Liver (tissue), 9 donors: ENCODE results near the gene TEX9. TPM values are rescaled to one million over a fixed set of nuclear protein-coding genes. Genes with fewer than 3 reads are reported as not detected.

Source experiments
- DNase-seq: peaks from one replicate; pipeline ENCODE4 v3.0.0-alpha.2; 2017; ENCODE audit warnings: low spot score
- H3K27ac ChIP-seq, 2 donors: one replicate each; pipeline ENCODE4 v1.7.0; 2013; ENCODE audit warnings: inconsistent platforms in 2 of 2, low read length in 2 of 2, control low read depth in 1 of 2, low read depth in 1 of 2, mild to moderate bottlenecking in 1 of 2
- H3K27me3 ChIP-seq, 4 donors: one replicate each; pipeline versions ENCODE4 v1.6.1 to v1.7.0; 2013; ENCODE audit warnings: low read length in 3 of 4, inconsistent platforms in 1 of 4, mild to moderate bottlenecking in 1 of 4, moderate library complexity in 1 of 4; ENCODE audit not compliant: control insufficient read depth in 4 of 4, insufficient read depth in 4 of 4
- H3K36me3 ChIP-seq, 4 donors: one replicate each; pipeline versions ENCODE4 v1.6.1 to v1.7.0; 2013; ENCODE audit warnings: low read length in 3 of 4, mild to moderate bottlenecking in 3 of 4, low read depth in 1 of 4, moderate library complexity in 1 of 4; ENCODE audit not compliant: control insufficient read depth in 4 of 4, insufficient read depth in 3 of 4
- H3K4me1 ChIP-seq, 4 donors: one replicate each; pipeline versions ENCODE4 v1.6.1 to v1.7.0; 2013; ENCODE audit warnings: low read length in 3 of 4, mild to moderate bottlenecking in 3 of 4, moderate library complexity in 1 of 4; ENCODE audit not compliant: control insufficient read depth in 4 of 4, insufficient read depth in 4 of 4
- H3K4me3 ChIP-seq, 3 donors: one replicate each; pipeline versions ENCODE4 v1.6.1 to v1.7.0; 2013; ENCODE audit warnings: low read length in 3 of 3, control low read depth in 1 of 3, low read depth in 1 of 3, mild to moderate bottlenecking in 1 of 3
- H3K9ac ChIP-seq, 2 donors: one replicate each; pipeline ENCODE4 v1.7.0; 2013; ENCODE audit warnings: low read length in 2 of 2, mild to moderate bottlenecking in 2 of 2, moderate library complexity in 2 of 2, control low read depth in 1 of 2, low read depth in 1 of 2
- H3K9me3 ChIP-seq, 4 donors: one replicate each; pipeline versions ENCODE4 v1.6.1 to v1.7.0; 2013; ENCODE audit warnings: low read length in 3 of 4; ENCODE audit not compliant: control insufficient read depth in 4 of 4
- ATF3 ChIP-seq: IDR thresholded peaks from 2 replicates; pipeline ENCODE4 v1.6.1; 2016; ENCODE audit warnings: antibody characterized with exemption
- CTCF ChIP-seq: fragments of 150-350 bp; IDR thresholded peaks from 2 replicates; pipeline ENCODE4 v1.5.1; 2017; ENCODE audit warnings: improper control_type of control experiment, low read depth, low read length; ENCODE audit not compliant: missing input control
- EGR1 ChIP-seq, 2 donors: IDR thresholded peaks; 2 replicates each; pipeline ENCODE4 v1.6.1; 2016 to 2018; ENCODE audit warnings: antibody characterized with exemption in 2 of 2, low read depth in 2 of 2
- FOXA1 ChIP-seq: IDR thresholded peaks from 2 replicates; pipeline ENCODE4 v1.6.1; 2016; ENCODE audit warnings: antibody characterized with exemption
- FOXA2 ChIP-seq: IDR thresholded peaks from 2 replicates; pipeline ENCODE4 v1.6.1; 2016; ENCODE audit warnings: antibody characterized with exemption
- GABPA ChIP-seq, 2 donors: IDR thresholded peaks in 1 of 2; conservative IDR thresholded peaks in 1 of 2; 2 replicates each; pipeline ENCODE4 v1.6.1; 2016; ENCODE audit warnings: antibody characterized with exemption in 2 of 2, mild to moderate bottlenecking in 1 of 2, moderate library complexity in 1 of 2
- HNF4A ChIP-seq, 2 donors: conservative IDR thresholded peaks; 2 replicates each; pipeline ENCODE4 v1.6.1; 2016; ENCODE audit warnings: antibody characterized with exemption in 2 of 2, mild to moderate bottlenecking in 2 of 2
- HNF4G ChIP-seq: IDR thresholded peaks from 2 replicates; pipeline ENCODE4 v1.6.1; 2016; ENCODE audit warnings: antibody characterized with exemption
- JUND ChIP-seq, 2 donors: IDR thresholded peaks; 2 replicates each; pipeline ENCODE4 v1.6.1; 2016; ENCODE audit warnings: antibody characterized with exemption in 2 of 2
- MAX ChIP-seq: IDR thresholded peaks from 2 replicates; pipeline ENCODE4 v1.6.1; 2016; ENCODE audit warnings: antibody characterized with exemption
- NR2F2 ChIP-seq: IDR thresholded peaks from 2 replicates; pipeline ENCODE4 v1.6.1; 2016; ENCODE audit warnings: antibody characterized with exemption
- RAD21 ChIP-seq, 2 donors: IDR thresholded peaks; 2 replicates each; pipeline ENCODE4 v1.6.1; 2016; ENCODE audit warnings: antibody characterized with exemption in 2 of 2, mild to moderate bottlenecking in 2 of 2
- REST ChIP-seq: IDR thresholded peaks from 2 replicates; pipeline ENCODE4 v1.6.1; 2016; ENCODE audit warnings: antibody characterized with exemption, mild to moderate bottlenecking
- RXRA ChIP-seq, 2 donors: IDR thresholded peaks; 2 replicates each; pipeline ENCODE4 v1.6.1; 2017 to 2018; ENCODE audit warnings: antibody characterized with exemption in 2 of 2, mild to moderate bottlenecking in 1 of 2
- SP1 ChIP-seq: IDR thresholded peaks from 2 replicates; pipeline ENCODE4 v1.6.1; 2018; ENCODE audit warnings: antibody characterized with exemption, mild to moderate bottlenecking
- TAF1 ChIP-seq: conservative IDR thresholded peaks from 2 replicates; pipeline ENCODE4 v1.6.1; 2016; ENCODE audit warnings: antibody characterized with exemption, mild to moderate bottlenecking
- YY1 ChIP-seq: IDR thresholded peaks from 2 replicates; pipeline ENCODE4 v1.6.1; 2016; ENCODE audit warnings: antibody characterized with exemption, mild to moderate bottlenecking
- ZBTB33 ChIP-seq: IDR thresholded peaks from 2 replicates; pipeline ENCODE4 v1.6.1; 2016; ENCODE audit warnings: antibody characterized with exemption
- WGBS: extraction: QIAGEN DNeasy Blood & Tissue Kit; methylation state at CpG from one replicate; pipeline ENCODE4 v1.1.7; 2013; 5-methylcytosine and 5-hydroxymethylcytosine counted together
- polyA plus RNA-seq, 2 donors: library from polyadenylated mRNA; stranded (reverse) in 1 of 2; unstranded in 1 of 2; fragments of 200-250 nt in 1 of 2; fragments of >200 nt in 1 of 2; fragmentation: Nextera tagmentation in 1 of 2; extraction: Ambion mirVana in 1 of 2; gene quantifications; one replicate each; pipeline versions ENCODE4 v1.2.1 to v1.2.3, GENCODE V29; 2013 to 2015
- total RNA-seq, 2 donors: library from RNA; depleted of rRNA; stranded (reverse); fragments of >200 nt; gene quantifications; one replicate each; pipeline ENCODE4 v1.2.3, GENCODE V29; 2014
- donor health status: healthy.
- donor health status: healthy.
- donor health status: healthy.
- donor health status: healthy.
- donor health status: healthy.

TEX9 gene
- total and polyA plus RNA-seq, 4 donors = 0.48 to 1.4 (median 0.90) TPM

GRCh38 chr15:56456229-56456628 is 91.0 kb downstream of the TEX9 start:
- H3K27me3 ChIP-seq = no peaks in the 10 kb centered on the region
- H3K4me3 ChIP-seq = no peak overlapping the region
- H3K9me3 ChIP-seq = no peaks in the 10 kb centered on the region
- peaks cover 0 to 7% (median 0%) of the 10 kb centered on the region in 4 donors for H3K4me1 ChIP-seq
- whole genome bisulfite sequencing = 48% methylated on average over 3 of the region's 3 CpGs
- TF ChIP-seq TAF1 = no peak
- no peak for TF ChIP-seq EGR1 (IDR thresholded peaks at IDR 0.05; ENCODE audit: low read depth in 2 of 2)
- TF ChIP-seq GABPA (IDR thresholded peaks at IDR 0.05 in 1 of 2, conservative IDR thresholded peaks at IDR 0.05 in 1 of 2) = no peak
- no peak for TF ChIP-seq SP1
- peak in 1 of 2 donors; percentile 10 for TF ChIP-seq RXRA (IDR thresholded peaks at IDR 0.05)
- no peak for TF ChIP-seq REST
- no peak for TF ChIP-seq YY1
- TF ChIP-seq NR2F2 = no peak
- TF ChIP-seq ZBTB33 = no peak
- no peak for TF ChIP-seq HNF4G
- no peak for TF ChIP-seq MAX
- peak; percentile 58 to 70 for TF ChIP-seq HNF4A (conservative IDR thresholded peaks at IDR 0.05)
- peak in 1 of 2 donors; percentile 32 for TF ChIP-seq JUND (IDR thresholded peaks at IDR 0.05)
- TF ChIP-seq CTCF = no peak
- no peak for TF ChIP-seq RAD21 (IDR thresholded peaks at IDR 0.05)
- TF ChIP-seq FOXA1 = no peak
- peak; percentile 19 for TF ChIP-seq ATF3
- no peak for TF ChIP-seq FOXA2
- DNase-seq = no peak
- H3K27ac ChIP-seq = no peak overlapping the region
- H3K36me3 ChIP-seq = no peaks in the 10 kb centered on the region
- no peak overlapping the region for H3K9ac ChIP-seq
